Upper lobe of left lung (tissue), 4 donors: ENCODE data around the gene HTATIP2.
"Not testable (repeated sequence)": the region's sequence is repeated elsewhere in the genome, so short reads cannot be mapped to it uniquely, and the experiment has no call there.

Experiments used
- CTCF ChIP-seq, 6 experiments: fragments of 450-650 bp in 4 of 6; fragments of 200-600 bp in 2 of 6; sonication (generic) in 2 of 6; IDR thresholded peaks; one replicate each; pipeline ENCODE4 v1.5.1; 2016 to 2019; ENCODE audit warnings: antibody characterized with exemption in 6 of 6
- EP300 ChIP-seq, 4 donors: sonication (generic); formaldehyde crosslinking; IDR thresholded peaks; one replicate each; pipeline ENCODE4 v1.5.1; 2017; ENCODE audit warnings: antibody characterized with exemption in 4 of 4, control low read depth in 2 of 4
- POLR2A ChIP-seq, 4 donors: fragments of 450-650 bp; IDR thresholded peaks; one replicate each; pipeline ENCODE4 v1.5.1; 2016 to 2017; ENCODE audit warnings: antibody characterized with exemption in 4 of 4, mild to moderate bottlenecking in 2 of 4
- POLR2AphosphoS5 ChIP-seq, 2 donors: sonication (generic); formaldehyde crosslinking; IDR thresholded peaks; one replicate each; pipeline ENCODE4 v1.5.1; 2017; ENCODE audit warnings: antibody characterized with exemption in 2 of 2

DNA sequence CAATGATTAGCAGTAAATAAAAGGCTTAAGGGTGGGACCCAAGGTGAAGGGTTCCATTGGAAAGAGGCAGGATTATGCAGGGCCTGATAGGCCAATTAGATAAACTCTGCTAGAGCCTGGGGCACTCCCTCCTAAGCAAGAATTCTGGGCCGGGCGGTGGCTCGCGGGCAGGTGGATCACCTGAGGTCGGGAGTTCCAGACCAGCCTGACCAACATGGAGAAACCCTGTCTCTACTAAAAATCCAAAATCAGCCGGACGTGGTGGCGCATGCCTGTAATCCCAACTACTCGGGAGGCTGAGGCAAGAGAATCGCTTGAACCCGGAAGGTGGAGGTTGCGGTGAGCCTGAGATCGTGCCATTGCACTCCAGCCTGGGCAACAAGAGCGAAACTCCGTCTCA lies 22.5 kb downstream of the HTATIP2 start:
- TF ChIP-seq CTCF, POLR2AphosphoS5, POLR2A, EP300 (IDR thresholded peaks at IDR 0.05): not testable (repeated sequence)
